Measurements from ENCODE around the gene PIK3CB.
"Not testable (repeated sequence)": the region's sequence is repeated elsewhere in the genome, so short reads cannot be mapped to it uniquely, and the experiment has no call there.

Gene PIK3CB

GRCh38 chr3:138834596-138835396, at the start of gene PIK3CB:
Gene PIK3CB (minus strand): TSS chr3:138834928. CDS start chr3:138759343, 75,585 bp downstream.
- DNase-seq: peak; percentile 75

GRCh38 chr3:138881233-138881632, 46.5 kb upstream of the PIK3CB start:
- DNase-seq: no peak

GRCh38 chr3:138879541-138880380, 45.0 kb upstream of the PIK3CB start:
- no peak for DNase-seq

- DNase-seq: no peak
Measured at GRCh38 chr3:138877226-138877625, 42.5 kb upstream of the PIK3CB start.

- DNase-seq: no peak
Measured at GRCh38 chr3:138875754-138876664, 41.3 kb upstream of the PIK3CB start.

GRCh38 chr3:138875096-138875753, 40.5 kb upstream of the PIK3CB start:
- DNase-seq: no peak

GRCh38 chr3:138873471-138874278, 38.9 kb upstream of the PIK3CB start:
- no peak for DNase-seq

- DNase-seq: no peak
Measured at GRCh38 chr3:138872632-138873031, 37.9 kb upstream of the PIK3CB start.

- no peak for DNase-seq
Measured at GRCh38 chr3:138867996-138868395, 33.3 kb upstream of the PIK3CB start.

GRCh38 chr3:138863776-138864113, 29.0 kb upstream of the PIK3CB start:
- DNase-seq: no peak

GRCh38 chr3:138862924-138863775, 28.4 kb upstream of the PIK3CB start:
- DNase-seq: peak; percentile 55

GRCh38 chr3:138862531-138862923, 27.8 kb upstream of the PIK3CB start:
- DNase-seq: peak; percentile 15

- no peak for DNase-seq
Measured at GRCh38 chr3:138861798-138862197, 27.1 kb upstream of the PIK3CB start.

- no peak for DNase-seq
Measured at GRCh38 chr3:138856799-138857198, 22.1 kb upstream of the PIK3CB start.

GRCh38 chr3:138854940-138855339, 20.2 kb upstream of the PIK3CB start:
- no peak for DNase-seq

- no peak for DNase-seq
Measured at GRCh38 chr3:138854204-138854603, 19.5 kb upstream of the PIK3CB start.

- DNase-seq: no peak
Measured at GRCh38 chr3:138850151-138850550, 15.4 kb upstream of the PIK3CB start.

- no peak for DNase-seq
Measured at GRCh38 chr3:138849222-138849940, 14.7 kb upstream of the PIK3CB start.

GRCh38 chr3:138848696-138849095, 14.0 kb upstream of the PIK3CB start:
- no peak for DNase-seq

- not testable (repeated sequence) for DNase-seq
Measured at GRCh38 chr3:138846824-138847223, 12.1 kb upstream of the PIK3CB start.
